Large intestine (tissue), 3 donors: ENCODE measurements around the gene PAK6. TPM values are rescaled to one million over a fixed set of nuclear protein-coding genes. Genes with fewer than 3 reads are reported as not detected.
A peak's percentile ranks its signal among the peaks of the same experiment; 100 is the strongest.

Experiments
- DNase-seq, 2 donors: peaks; one replicate each; pipeline versions ENCODE4 v3.0.0 to v3.0.0-alpha.2; 2013
- H3K27ac ChIP-seq: one replicate; pipeline ENCODE4 v1.5.1; 2013; ENCODE audit warnings: low read length
- H3K27me3 ChIP-seq: 2 replicates; pipeline ENCODE4 v1.6.1; 2013; ENCODE audit warnings: low read length; ENCODE audit not compliant: control insufficient read depth, insufficient read depth
- H3K36me3 ChIP-seq: 2 replicates; pipeline ENCODE4 v1.6.1; 2013; ENCODE audit warnings: low read length; ENCODE audit not compliant: control insufficient read depth, insufficient read depth
- H3K4me1 ChIP-seq: one replicate; pipeline ENCODE4 v1.6.1; 2013; ENCODE audit warnings: low read length; ENCODE audit not compliant: control insufficient read depth, insufficient read depth
- H3K4me3 ChIP-seq: one replicate; pipeline ENCODE4 v1.5.1; 2013; ENCODE audit warnings: low read length
- H3K9me3 ChIP-seq: one replicate; pipeline ENCODE4 v1.6.1; 2013; ENCODE audit warnings: mild to moderate bottlenecking, low read depth, low read length, moderate library complexity; ENCODE audit not compliant: control insufficient read depth
- WGBS: methylation state at CpG from one replicate; pipeline ENCODE4 v1.1.5; 2013; ENCODE audit warnings: low lambda C conversion rate; ENCODE audit not compliant: insufficient coverage; 5-methylcytosine and 5-hydroxymethylcytosine counted together
- polyA plus RNA-seq: library from polyadenylated mRNA; unstranded; fragments of 120-200 nt; gene quantifications from one replicate; pipeline ENCODE4 v1.2.1, GENCODE V29; 2013

PAK6 gene
- polyA plus RNA-seq, 1 donor = 14.8 TPM

DNA sequence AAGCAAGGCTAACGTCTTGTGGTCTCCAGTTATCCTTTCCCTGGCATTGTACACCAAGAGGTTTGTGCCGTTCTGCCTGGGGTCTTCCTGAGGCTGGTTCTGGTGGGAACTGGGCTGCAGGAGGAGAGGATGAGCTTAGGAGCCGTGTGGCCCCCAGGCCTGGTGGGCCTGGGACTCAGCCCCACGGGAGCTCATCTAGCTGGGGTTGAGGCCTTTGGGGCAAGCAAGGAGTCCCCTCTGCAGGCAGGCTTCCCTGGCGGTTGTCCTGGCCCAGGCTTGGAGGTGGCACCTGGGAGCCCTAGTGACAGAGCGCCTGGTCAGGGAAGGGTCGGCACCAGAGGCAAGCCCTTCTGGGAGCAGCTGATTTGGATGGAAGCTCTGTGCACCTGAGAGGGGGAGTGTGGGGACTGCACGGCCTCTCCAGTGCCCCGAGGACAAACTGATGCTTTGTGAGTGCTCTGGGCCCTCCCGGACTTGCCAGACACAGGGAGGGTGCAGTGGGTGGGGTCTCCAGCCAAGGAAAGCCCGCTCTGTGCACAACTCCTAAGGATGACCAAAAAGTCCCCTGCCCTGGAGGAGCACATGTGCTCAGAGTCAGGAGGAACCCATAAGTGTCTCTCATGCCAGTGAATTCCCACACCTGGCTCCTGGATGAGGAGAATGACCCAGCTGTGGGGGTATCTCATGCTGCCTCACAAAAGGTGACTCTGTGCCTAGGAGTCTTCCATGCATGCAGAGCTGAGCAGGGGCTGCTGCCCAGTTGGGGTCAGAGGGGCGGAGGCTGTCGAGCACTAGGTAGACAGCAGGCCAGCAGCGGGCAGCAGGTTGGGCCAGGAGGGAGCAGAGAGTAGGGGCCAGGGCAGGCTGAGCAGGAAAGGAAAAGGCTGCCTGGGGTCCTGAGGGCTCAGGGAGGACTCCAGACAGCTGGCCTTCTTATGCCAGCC is 2.7 kb downstream of the PAK6 start:
- H3K27me3 ChIP-seq = peaks cover 17% of the 10 kb centered on the region

DNA sequence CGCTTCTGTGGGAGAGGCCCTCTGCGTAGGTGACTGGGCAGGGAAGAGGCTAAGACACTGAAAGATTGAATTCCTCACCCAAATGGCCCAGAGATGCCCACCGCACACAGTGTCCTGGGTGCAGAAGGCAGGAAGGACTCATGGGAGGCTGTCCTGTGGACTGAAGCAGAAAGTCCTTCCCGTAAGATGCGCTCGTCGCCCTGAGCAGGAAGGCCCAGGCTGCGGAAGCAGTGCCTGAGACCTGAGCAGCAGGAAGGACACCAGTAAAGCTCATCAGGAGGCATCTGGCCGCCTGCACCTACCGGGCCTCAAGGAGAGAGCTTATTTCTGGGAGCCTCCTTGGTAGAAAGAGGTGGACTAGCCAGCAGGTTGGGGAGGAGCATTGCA is 3.3 kb downstream of the PAK6 start:
- Histone ChIP-seq H3K4me1 (peaks cover 33% of the 10 kb centered on the region), H3K27ac (no peak overlapping the region), H3K9me3 (no peaks in the 10 kb centered on the region), H3K36me3 (no peaks in the 10 kb centered on the region), H3K27me3 (peaks cover 17% of the 10 kb centered on the region), H3K4me3 (no peak overlapping the region)
- WGBS = 80% methylated on average over 1 of the region's 10 CpGs
- DNase-seq = no peak

More for the DNA sequence above, 2.7 kb downstream of the PAK6 start:
- no CpG with 5 or more reads among the region's 14 CpGs for WGBS
- Histone ChIP-seq H3K27ac (no peak overlapping the region), H3K4me1 (peaks cover 27% of the 10 kb centered on the region), H3K9me3 (no peaks in the 10 kb centered on the region), H3K4me3 (no peak overlapping the region), H3K36me3 (no peaks in the 10 kb centered on the region)
- DNase-seq = no peak

DNA sequence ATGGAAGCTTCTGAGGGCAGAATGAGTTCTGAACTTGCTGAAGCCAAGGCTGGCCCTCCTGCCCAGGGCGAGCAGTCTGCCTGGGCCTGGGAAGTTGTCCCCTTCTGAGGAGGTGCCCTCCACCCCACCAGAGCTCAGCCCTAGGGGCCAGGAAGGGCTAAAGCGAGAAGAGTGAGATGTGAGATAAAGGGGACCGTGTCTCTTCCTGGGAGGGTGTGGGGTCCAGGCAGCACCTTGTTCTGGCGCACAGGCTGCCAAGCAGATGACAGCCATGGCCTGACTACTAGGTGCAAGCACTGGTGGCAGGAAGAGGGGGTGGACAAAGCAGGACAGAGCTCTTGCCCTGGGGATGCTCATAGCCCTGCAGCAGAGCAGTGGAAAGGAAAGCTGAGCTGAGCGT is 3.7 kb downstream of the PAK6 start:
- Histone ChIP-seq H3K27me3 (peaks cover 17% of the 10 kb centered on the region), H3K4me3 (no peak overlapping the region), H3K36me3 (no peaks in the 10 kb centered on the region), H3K9me3 (no peaks in the 10 kb centered on the region), H3K27ac (no peak overlapping the region), H3K4me1 (peaks cover 33% of the 10 kb centered on the region)
- WGBS = no CpG with 5 or more reads among the region's 5 CpGs
- DNase-seq = no peak

GRCh38 chr15:40243126-40243810 is 4.4 kb downstream of the PAK6 start:
- Histone ChIP-seq H3K4me1 (peaks cover 33% of the 10 kb centered on the region), H3K27me3 (peaks cover 16% of the 10 kb centered on the region), H3K27ac (no peak overlapping the region), H3K4me3 (no peak overlapping the region), H3K36me3 (no peaks in the 10 kb centered on the region), H3K9me3 (no peaks in the 10 kb centered on the region)
- no peak for DNase-seq
- WGBS = 66% methylated on average over 4 of the region's 9 CpGs

- Histone ChIP-seq H3K27ac (peak overlapping the region; percentile 58), H3K9me3 (no peaks in the 10 kb centered on the region), H3K27me3 (peaks cover under 1% of the 10 kb centered on the region), H3K36me3 (no peaks in the 10 kb centered on the region), H3K4me1 (peaks cover 24% of the 10 kb centered on the region), H3K4me3 (no peak overlapping the region)
- DNase-seq = peak; percentile 57 to 81
- no CpG with 5 or more reads among the region's 5 CpGs for WGBS
These were observed 6.2 kb downstream of the PAK6 start for GRCh38 chr15:40244961-40245523.

- H3K4me1 ChIP-seq = peaks cover 25% of the 10 kb centered on the region
- H3K27ac ChIP-seq = peak overlapping the region; percentile 58
- WGBS = no CpG with 5 or more reads among the region's 9 CpGs
- no peaks in the 10 kb centered on the region for H3K9me3 ChIP-seq
- peak; percentile 61 to 77 for DNase-seq
- no peak overlapping the region for H3K4me3 ChIP-seq
- H3K27me3 ChIP-seq = no peaks in the 10 kb centered on the region
- no peaks in the 10 kb centered on the region for H3K36me3 ChIP-seq
These were observed 7.0 kb downstream of the PAK6 start for GRCh38 chr15:40245666-40246450.

- Histone ChIP-seq H3K9me3 (no peaks in the 10 kb centered on the region), H3K27me3 (no peaks in the 10 kb centered on the region), H3K27ac (peak overlapping the region; percentile 58), H3K4me1 (peaks cover 34% of the 10 kb centered on the region), H3K36me3 (no peaks in the 10 kb centered on the region), H3K4me3 (no peak overlapping the region)
- no CpG with 5 or more reads among the region's 8 CpGs for whole genome bisulfite sequencing
- no peak for DNase-seq
These were observed 7.8 kb downstream of the PAK6 start for GRCh38 chr15:40246496-40247280.

DNA sequence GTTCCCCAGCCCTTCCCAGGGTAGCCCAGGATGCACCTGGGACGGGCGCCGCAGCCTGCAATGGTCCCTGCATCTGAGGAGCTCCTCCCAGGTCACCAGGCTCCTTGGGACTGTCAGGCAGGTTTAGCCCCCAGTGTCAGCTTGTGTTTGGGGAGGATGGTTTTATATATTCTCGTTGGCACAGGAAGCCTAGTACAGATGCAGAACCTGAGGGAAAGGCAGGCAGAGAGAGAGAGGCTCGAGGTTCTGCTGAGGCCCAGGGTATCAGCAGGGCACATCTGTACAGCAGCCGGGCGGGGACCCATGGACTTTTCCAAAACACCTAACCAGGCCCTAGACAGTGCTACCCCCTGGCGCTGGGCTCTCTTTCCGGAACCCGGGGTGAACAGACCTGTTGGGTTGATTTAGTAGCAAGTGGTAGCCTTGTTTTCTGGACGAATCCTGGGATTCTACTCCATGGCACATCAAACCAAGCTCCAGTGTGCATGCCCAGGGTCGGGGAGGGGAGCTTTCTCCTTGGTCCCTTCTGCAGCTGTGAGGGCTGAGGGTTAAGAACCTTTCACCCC is 8.6 kb downstream of the PAK6 start:
- DNase-seq = no peak
- WGBS = no CpG with 5 or more reads among the region's 12 CpGs
- H3K9me3 ChIP-seq = no peaks in the 10 kb centered on the region
- H3K4me1 ChIP-seq = peaks cover 38% of the 10 kb centered on the region
- H3K36me3 ChIP-seq = no peaks in the 10 kb centered on the region
- H3K27ac ChIP-seq = no peak overlapping the region
- peaks cover 7% of the 10 kb centered on the region for H3K27me3 ChIP-seq
- H3K4me3 ChIP-seq = no peak overlapping the region

GRCh38 chr15:40248006-40248783 is 9.3 kb downstream of the PAK6 start:
- Histone ChIP-seq H3K4me1 (peaks cover 40% of the 10 kb centered on the region), H3K4me3 (no peak overlapping the region), H3K27ac (no peak overlapping the region), H3K27me3 (peaks cover 12% of the 10 kb centered on the region), H3K9me3 (no peaks in the 10 kb centered on the region), H3K36me3 (no peaks in the 10 kb centered on the region)
- WGBS = 80% methylated on average over 1 of the region's 17 CpGs
- no peak for DNase-seq
